Measurements from ENCODE around the gene FAM47C.
A peak's percentile ranks its signal among the peaks of the same experiment; 100 is the strongest.
"Not testable (repeated sequence)": the region's sequence is repeated elsewhere in the genome, so short reads cannot be mapped to it uniquely, and the experiment has no call there.

The FAM47C gene

DNA sequence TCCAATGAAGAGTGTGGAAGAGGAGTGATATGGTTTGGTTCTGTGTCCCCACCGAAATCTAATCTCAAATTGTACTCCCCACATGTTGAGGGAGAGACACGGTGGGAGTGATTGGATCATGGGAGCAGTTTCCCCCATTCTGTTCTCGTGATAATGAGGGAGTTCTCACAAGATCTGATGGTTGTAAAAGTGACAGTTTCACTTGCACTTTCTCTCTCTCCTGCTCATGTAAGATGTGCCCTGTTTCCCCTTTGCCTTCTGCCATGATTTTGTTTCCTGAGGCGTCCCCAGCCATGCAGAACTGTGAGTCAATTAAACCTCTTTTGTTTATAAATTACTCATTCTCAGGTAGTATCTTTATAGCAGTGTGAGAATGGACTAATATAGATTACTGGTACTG, 39.6 kb downstream of the FAM47C start:
- TF ChIP-seq, protein P1, sequence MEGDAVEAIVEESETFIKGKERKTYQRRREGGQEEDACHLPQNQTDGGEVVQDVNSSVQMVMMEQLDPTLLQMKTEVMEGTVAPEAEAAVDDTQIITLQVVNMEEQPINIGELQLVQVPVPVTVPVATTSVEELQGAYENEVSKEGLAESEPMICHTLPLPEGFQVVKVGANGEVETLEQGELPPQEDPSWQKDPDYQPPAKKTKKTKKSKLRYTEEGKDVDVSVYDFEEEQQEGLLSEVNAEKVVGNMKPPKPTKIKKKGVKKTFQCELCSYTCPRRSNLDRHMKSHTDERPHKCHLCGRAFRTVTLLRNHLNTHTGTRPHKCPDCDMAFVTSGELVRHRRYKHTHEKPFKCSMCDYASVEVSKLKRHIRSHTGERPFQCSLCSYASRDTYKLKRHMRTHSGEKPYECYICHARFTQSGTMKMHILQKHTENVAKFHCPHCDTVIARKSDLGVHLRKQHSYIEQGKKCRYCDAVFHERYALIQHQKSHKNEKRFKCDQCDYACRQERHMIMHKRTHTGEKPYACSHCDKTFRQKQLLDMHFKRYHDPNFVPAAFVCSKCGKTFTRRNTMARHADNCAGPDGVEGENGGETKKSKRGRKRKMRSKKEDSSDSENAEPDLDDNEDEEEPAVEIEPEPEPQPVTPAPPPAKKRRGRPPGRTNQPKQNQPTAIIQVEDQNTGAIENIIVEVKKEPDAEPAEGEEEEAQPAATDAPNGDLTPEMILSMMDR (IDR thresholded peaks at IDR 0.05; ENCODE audit: insufficient read depth, missing control alignments) = no peak
- FAIRE-seq (no peak), DNase-seq (ENCODE audit: insufficient read length, low spot score) (no peak)

DNA sequence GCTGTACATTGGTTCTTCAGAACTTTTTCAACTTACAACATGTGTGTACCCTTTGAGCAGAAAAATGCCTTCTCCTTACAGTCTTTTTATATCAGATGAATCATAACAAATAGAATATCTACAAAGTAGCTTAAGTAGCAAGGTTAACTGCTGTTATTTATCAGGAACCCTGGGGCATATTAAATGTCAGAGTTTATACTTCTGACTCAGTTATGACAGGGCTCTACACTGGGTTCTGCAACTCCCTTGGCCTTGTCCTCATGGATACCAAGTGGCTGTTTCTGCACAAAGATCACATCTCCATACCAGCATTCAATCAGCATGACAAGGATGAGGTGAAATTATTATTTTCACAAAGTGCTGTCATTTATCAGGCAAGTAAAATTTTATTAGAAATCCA, 49.4 kb downstream of the FAM47C start:
- DNase-seq (ENCODE audit: insufficient read length, low spot score); FAIRE-seq: not testable (repeated sequence)

GRCh38 chrX:37060999-37061398, 52.8 kb downstream of the FAM47C start:
- DNase-seq (ENCODE audit: insufficient read length, low spot score) (peak; percentile 6), FAIRE-seq (no peak)
- TF ChIP-seq, protein P1 (IDR thresholded peaks at IDR 0.05; ENCODE audit: insufficient read depth, missing control alignments) = peak; percentile 35
